PFSK-1 (cell line): ENCODE results near the gene CHRNB1.

Experiments
- FOXP2 ChIP-seq: optimal IDR thresholded peaks from 2 replicates; pipeline ENCODE3; 2011; ENCODE audit warnings: borderline replicate concordance, control low read depth, inconsistent platforms; ENCODE audit not compliant: insufficient read depth; ENCODE audit errors: extremely low read length, extremely low read depth
- POLR2AphosphoS5 ChIP-seq: IDR thresholded peaks from 2 replicates; pipeline ENCODE4 v1.6.1; 2012; ENCODE audit warnings: low read depth, mild to moderate bottlenecking, control low read depth, low read length, moderate library complexity
- REST ChIP-seq, 2 experiments: IDR thresholded peaks; 2 replicates each; pipeline versions ENCODE4 v1.6.1 to v1.8.0; 2011 to 2012; ENCODE audit warnings: low read depth in 2 of 2, low read length in 2 of 2, control low read depth in 1 of 2, inconsistent platforms in 1 of 2, mild to moderate bottlenecking in 1 of 2, moderate library complexity in 1 of 2; ENCODE audit not compliant: insufficient read depth in 1 of 2
- SIN3A ChIP-seq: IDR thresholded peaks from 2 replicates; pipeline ENCODE4 v1.6.1; 2012; ENCODE audit warnings: mild to moderate bottlenecking, low read length, moderate library complexity, borderline replicate concordance; ENCODE audit not compliant: insufficient read depth
- TAF1 ChIP-seq: IDR thresholded peaks from 2 replicates; pipeline ENCODE4 v1.6.1; 2012; ENCODE audit warnings: low read length, control low read depth, borderline replicate concordance; ENCODE audit not compliant: insufficient read depth

GRCh38 chr17:7425316-7425715 is 19.5 kb upstream of the CHRNB1 start, which contains the start of gene SPEM2:
- no peak for TF ChIP-seq REST (IDR thresholded peaks at IDR 0.05; ENCODE audit: insufficient read depth in 1 of 2, low read depth in 2 of 2, low read length in 2 of 2)
- TF ChIP-seq POLR2AphosphoS5: no peak
- TF ChIP-seq SIN3A: no peak
- no peak for TF ChIP-seq TAF1
- TF ChIP-seq FOXP2: no peak
